ENCODE data around the gene USP4. TPM values are rescaled to one million over a fixed set of nuclear protein-coding genes. Genes with fewer than 3 reads are reported as not detected.
A peak's percentile ranks its signal among the peaks of the same experiment; 100 is the strongest.

The USP4 gene
- total and polyA plus RNA-seq, 2 of the 13 experiments (the other 11 are each of a cell fraction or from before 2014, with no cell fraction given), result 9.2 to 20.8 TPM

- TF ChIP-seq DDIT3 (CRISPR knock-in tag; IDR thresholded peaks at IDR 0.05), result 0 out of 2 replicates have a peak, but pooled peaks have one; percentile 30
- no peak for TF ChIP-seq CHCHD3 (CRISPR knock-in tag; IDR thresholded peaks at IDR 0.05)
- TF ChIP-seq HNF4A (CRISPR knock-in tag; IDR thresholded peaks at IDR 0.05), result peak; percentile 18
- no peak; the same call in 1 of the 2 replicates for TF ChIP-seq ETS1 (CRISPR knock-in tag; IDR thresholded peaks at IDR 0.05)
- peak; percentile 54; the same call in 1 of the 2 replicates for TF ChIP-seq ZBTB14 (CRISPR knock-in tag; IDR thresholded peaks at IDR 0.05)
- TF ChIP-seq SP4 (CRISPR knock-in tag; IDR thresholded peaks at IDR 0.05), result peak; percentile 78
- TF ChIP-seq NFYC (CRISPR knock-in tag; IDR thresholded peaks at IDR 0.05), result peak; percentile 71
- TF ChIP-seq CAMTA2 (CRISPR knock-in tag; IDR thresholded peaks at IDR 0.05; ENCODE audit: borderline replicate concordance), result no peak; the same call in 1 of the 2 replicates
- TF ChIP-seq ZNF639 (CRISPR knock-in tag; conservative IDR thresholded peaks at IDR 0.05), result peak; percentile 69
- TF ChIP-seq ZNF83 (CRISPR knock-in tag; IDR thresholded peaks at IDR 0.05; ENCODE audit: borderline replicate concordance), result no peak
- 0 out of 2 replicates have a peak, but pooled peaks have one; percentile 12 for TF ChIP-seq ZNF879 (CRISPR knock-in tag; IDR thresholded peaks at IDR 0.05)
- TF ChIP-seq RXRB (CRISPR knock-in tag; IDR thresholded peaks at IDR 0.05; ENCODE audit: borderline replicate concordance), result peak; percentile 68; the same call in 1 of the 2 replicates
- peak; percentile 3; the same call in 1 of the 2 replicates for TF ChIP-seq CEBPG (CRISPR knock-in tag; IDR thresholded peaks at IDR 0.05)
- no peak for TF ChIP-seq PAX8 (CRISPR knock-in tag; IDR thresholded peaks at IDR 0.05; ENCODE audit: borderline replicate concordance)
- TF ChIP-seq EP300 (IDR thresholded peaks at IDR 0.05; ENCODE audit: low read depth in 2 of 2, low read length in 2 of 2), result no peak
- no peak for TF ChIP-seq EP300 (CRISPR knock-in tag; IDR thresholded peaks at IDR 0.05; ENCODE audit: borderline replicate concordance)
- TF ChIP-seq CREM (IDR thresholded peaks at IDR 0.05), result no peak
- TF ChIP-seq CREM (CRISPR knock-in tag; IDR thresholded peaks at IDR 0.05), result no peak
- no peak for TF ChIP-seq ASH2L (IDR thresholded peaks at IDR 0.05; ENCODE audit: insufficient read length, low read depth, low read length)
- TF ChIP-seq HOMEZ (CRISPR knock-in tag; IDR thresholded peaks at IDR 0.05; ENCODE audit: low read depth), result no peak
- TF ChIP-seq BHLHE40 (IDR thresholded peaks at IDR 0.05; ENCODE audit: low read length), result peak; percentile 57; the same call in 1 of the 2 replicates
- no peak for TF ChIP-seq GTF3A (CRISPR knock-in tag; conservative IDR thresholded peaks at IDR 0.05)
- TF ChIP-seq HNF4G (IDR thresholded peaks at IDR 0.05; ENCODE audit: borderline replicate concordance, low read depth, low read length), result peak; percentile 4; the same call in 1 of the 2 replicates
- peak; percentile 16 for TF ChIP-seq HNF4G (CRISPR knock-in tag; IDR thresholded peaks at IDR 0.05; ENCODE audit: borderline replicate concordance, low read depth)
- TF ChIP-seq THAP11 (CRISPR knock-in tag; IDR thresholded peaks at IDR 0.05), result peak; percentile 82; the same call in 1 of the 2 replicates
These were observed 18.5 kb upstream of the USP4 start, which contains the start of gene GPX1 (continued) for GRCh38 chr3:49358217-49358883.

Measured in HepG2 (cell line).